T-helper 1 cell (primary cell): ENCODE data around the gene RNF217.
"Not testable (repeated sequence)": the region's sequence is repeated elsewhere in the genome, so short reads cannot be mapped to it uniquely, and the experiment has no call there.

Source experiments
- DNase-seq, 5 donors: peaks; one replicate each; pipeline ENCODE4 v3.0.0-alpha.2; 2012 to 2020

Gene RNF217

DNA sequence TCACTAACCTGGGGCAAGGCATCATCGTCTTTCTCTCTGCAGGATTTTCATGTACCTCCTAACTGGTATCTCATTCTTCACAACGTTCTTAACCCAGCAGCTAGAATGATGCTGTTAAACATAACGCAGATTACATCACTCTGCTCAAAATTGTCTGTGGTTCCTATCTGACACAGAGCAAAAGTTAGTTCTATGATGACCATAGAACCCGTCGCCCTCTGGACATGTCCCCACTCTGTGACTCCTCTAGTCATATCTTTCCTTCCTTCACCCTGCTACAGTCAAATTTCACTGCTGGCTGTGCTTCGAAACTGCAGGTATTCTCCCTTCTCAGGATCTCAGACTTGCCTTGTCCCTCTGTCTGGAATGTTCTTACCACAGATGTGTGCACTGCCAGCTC lies 103.9 kb downstream of the RNF217 start:
- DNase-seq = no peak

DNA sequence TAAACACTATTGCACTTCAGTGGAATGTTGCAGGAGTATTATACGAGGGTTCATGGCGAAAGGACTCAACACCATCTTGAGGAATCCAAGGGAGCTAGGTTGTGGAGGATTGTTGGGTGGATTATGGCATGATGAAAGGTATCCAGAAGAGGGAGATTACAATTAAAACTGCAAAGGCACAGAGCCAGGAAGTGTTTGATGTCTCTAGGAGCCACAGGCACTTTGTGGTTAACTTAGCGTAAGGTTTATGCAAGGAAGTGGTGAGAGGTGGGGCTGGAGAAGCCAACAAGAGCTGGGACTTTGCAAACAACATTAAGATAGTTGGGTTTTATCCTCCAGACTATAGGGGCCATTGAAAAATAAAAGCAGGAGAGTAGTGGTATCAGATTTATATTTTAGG lies 104.7 kb downstream of the RNF217 start:
- peak in 1 of 5 donors; percentile 75 for DNase-seq

DNA sequence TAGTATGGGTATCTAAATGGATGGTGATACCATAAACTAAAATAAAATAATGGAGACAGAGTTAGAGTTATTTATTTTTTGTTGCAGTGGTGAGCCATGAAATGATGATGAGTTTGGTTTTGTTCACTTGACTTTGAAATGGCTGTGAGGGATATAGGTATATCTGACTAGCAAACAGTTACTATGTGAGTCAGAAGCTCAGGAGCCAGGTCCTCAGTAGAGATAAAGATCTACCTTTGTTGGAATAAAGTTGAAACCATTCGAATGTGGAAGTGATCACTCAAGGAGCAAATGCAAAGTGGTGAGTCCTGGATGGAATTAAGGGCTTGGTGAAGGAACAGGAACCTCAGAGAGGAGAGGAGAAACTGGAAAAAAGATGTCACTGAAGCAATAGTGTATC lies 105.3 kb downstream of the RNF217 start:
- no peak for DNase-seq

DNA sequence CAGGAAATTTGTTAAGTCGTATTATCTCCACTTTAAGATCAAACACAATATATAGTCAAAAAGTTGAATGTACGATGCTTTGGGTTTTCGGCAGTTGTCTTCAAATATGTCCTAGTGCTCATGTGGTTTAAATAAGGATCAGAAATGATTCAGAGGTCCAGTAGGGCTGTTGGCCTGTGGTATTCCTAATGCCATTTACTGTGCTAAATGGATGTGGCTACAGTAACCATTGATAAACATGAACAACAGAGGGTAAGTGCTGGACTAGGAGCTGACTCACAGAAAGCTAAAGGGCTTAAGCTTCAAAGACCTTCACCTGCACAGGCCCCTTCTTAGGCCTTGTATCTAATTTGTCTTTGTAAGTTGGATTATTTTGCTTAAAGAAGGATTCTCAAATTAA lies 110.8 kb downstream of the RNF217 start:
- no peak for DNase-seq

DNA sequence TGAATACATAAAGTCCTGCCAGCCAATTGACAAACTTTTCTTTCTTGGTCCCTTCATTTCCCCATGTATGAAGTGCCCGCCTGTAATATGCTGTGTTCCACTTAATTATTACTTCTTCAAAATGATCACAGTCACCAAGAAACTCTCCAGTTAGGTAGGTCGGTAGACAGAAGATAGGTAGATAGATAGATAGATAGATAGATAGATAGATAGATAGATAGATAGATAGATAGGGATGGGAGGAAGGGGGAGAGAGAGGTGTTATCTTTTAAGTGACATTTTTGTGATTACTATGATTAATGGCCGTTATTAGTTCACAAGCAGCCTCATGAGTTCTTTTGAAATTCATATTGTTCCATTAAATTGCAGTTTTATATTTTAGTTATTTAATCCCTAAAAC lies 111.9 kb downstream of the RNF217 start:
- no peak for DNase-seq

DNA sequence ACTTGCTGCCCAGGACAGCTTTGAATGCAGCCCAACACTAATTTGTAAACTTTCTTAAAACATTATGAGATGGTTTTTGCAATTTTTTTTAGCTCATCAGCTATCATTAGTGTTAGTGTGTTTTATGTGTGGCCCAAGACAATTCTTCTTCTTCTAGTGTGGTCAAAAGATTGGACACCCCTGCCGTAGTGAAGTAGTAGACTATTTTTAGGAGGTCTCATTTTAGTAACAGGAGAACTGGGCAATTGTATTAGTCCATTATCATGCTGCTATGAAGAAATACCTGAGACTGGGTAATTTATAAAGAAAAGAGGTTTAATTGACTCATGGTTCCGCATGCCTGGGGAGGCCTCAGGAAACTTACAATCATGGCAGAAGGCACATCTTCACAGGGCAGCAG lies 112.8 kb downstream of the RNF217 start:
- DNase-seq = not testable (repeated sequence)

DNA sequence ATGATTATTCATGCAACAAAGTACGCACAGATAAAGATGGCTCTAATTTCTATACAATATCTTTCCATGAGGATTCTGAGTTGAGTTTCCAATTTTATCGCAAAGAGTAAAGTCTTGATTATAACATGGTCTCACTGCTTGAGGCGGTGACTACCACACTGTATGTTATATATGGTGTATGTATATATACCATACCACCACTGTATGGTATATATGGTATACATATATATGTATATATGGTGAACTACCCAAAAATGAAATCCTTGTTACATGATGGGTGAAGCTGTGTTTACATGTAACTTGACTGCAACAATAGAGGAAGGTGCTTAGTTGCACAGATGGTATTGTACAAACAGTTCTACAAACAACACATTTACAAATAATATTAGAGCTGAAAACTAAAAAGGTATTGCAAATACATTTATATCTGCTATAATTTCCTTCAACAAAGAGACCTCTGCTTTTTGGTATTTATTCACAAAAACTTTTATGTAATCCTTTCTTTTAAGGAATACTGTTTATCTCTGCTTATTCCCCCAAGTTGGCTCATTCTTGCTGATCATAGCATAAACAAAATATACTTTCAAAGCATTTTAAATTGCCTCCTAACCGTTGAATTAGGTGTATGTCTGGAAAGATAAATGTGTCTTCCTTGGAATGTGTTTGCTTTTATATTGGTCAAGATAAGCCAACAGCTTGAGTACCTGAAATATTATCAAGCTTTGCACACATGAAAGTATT lies 113.7 kb downstream of the RNF217 start:
- no peak for DNase-seq

DNA sequence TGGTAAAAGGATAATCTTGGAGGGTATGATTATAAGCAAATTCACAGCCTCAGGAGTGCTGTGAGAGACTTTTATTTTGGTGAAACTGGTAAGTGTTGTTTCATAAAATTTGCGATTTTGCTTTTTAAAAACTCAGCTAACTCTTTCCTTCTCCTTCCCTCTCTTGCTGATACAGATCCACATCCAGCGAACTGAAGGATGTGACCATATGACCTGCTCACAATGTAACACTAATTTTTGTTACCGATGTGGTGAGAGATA lies 114.2 kb downstream of the RNF217 start:
- no peak for DNase-seq

DNA sequence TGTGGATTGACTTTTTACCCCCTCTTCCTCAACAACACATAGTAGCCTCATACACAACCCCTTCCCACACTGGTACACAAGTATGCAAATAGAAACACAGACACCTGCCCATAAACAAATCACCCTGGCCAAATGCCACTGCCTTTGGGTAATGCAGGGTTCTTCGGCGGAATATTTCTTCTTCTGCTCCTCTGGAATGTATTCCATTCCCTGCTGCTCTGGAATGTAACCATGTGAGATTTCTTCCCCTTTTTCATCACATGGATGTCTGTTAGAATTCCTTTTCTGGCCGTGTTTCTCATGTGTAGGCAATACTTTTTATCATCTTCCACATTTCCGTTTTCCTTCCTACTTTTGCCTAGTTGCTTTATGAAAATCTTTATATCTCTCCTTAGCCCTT lies 115.2 kb downstream of the RNF217 start:
- no peak for DNase-seq

DNA sequence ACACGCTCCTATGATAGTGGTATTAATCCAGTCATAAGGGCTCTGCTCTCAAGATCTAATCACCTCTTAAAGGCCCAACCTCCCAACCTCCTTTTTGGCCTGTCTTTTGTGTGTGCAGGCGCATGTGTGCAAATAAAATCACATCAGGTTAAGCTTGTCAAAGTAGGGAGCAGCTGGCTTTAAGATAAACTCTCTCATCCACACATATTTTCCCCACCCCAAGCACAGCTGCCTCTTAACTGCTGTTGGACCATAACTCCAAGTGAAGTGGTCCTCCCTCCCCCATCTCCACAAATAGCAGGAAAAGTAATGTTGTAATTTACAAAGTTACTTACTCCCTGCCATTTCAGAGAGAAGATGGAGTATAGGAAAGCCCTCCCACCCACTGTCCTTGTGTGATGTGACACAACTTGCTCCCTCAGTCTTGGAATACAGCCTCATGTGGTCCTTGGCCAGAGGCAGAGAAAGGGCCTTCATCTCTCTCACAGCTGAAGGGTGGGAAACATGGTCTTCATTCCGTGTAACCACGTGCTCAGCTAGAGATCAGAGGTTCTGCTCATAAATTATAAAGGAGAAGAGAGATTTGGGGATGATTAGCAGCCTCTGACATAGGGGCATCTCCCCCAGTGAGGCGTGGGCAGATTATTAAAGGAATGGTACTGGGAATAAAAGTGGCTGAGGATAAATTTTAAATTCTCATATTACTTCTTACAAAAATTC lies 116.5 kb downstream of the RNF217 start:
- no peak for DNase-seq

DNA sequence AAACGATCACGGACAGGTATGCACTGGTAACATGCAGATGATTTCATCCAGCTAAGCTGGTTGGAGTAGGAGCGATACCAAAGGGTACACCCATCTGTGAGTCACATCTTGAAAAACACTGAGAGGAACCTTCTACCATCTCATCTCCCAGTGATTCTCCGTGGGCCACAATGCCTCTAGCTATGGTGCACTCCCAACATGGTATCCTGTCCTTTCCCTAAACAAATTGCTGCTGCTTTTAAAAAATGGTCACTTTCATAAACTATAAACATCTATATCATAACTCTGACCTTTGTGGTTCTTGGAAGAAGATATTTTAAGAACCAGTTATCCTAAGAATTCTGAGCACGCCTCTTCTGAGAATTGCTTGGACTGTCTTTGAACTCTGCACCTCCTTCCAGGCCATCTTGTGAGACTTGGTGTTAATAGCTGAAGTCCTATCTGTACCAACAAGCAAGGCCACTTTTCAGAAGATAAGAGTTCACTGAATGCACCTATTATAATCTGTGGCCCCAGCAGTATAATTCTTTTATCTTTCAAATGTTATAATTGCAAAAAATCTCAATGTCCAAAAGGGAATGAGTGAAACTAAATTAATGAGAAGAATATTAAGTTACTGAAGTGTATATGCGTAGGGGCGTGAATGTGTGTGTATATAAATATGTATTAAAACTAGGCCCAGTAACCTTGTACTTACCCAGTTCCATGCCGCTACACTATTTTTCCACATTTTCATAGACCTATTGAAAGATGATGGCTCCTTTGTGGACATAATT lies 120.9 kb downstream of the RNF217 start:
- DNase-seq = no peak

DNA sequence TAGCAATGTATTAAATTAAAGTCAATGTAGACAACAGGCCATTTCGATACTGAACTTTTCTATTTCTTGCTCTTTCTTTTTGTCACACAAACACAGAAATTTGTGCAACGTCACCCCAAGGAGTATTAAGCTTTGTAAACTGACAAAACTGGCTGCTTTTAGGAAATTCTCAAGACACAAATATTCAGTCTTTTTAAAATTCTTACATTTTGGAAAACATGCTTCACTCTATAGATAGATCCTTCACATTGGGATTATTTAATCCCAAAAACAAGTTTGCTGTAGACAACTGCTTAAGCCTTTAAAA lies 121.4 kb downstream of the RNF217 start:
- no peak for DNase-seq

DNA sequence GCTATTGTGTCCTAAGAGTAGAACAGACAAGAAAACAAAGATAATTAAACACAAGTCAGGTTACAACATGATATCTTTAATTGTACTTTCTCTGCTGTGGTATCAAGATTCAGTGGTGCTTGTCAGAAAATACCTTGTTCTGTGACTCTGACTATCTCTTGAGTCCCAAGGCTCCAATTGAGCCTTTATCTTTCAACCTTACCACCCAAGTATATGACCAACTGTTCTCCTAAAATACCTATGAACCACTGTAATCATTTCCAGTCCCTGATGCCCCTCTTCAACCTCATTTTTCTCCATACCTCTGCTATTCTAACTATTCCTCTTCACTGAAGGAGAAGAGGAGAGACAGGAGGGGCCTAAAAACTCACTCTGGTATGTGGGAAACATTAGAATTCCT lies 124.5 kb downstream of the RNF217 start:
- DNase-seq = no peak

DNA sequence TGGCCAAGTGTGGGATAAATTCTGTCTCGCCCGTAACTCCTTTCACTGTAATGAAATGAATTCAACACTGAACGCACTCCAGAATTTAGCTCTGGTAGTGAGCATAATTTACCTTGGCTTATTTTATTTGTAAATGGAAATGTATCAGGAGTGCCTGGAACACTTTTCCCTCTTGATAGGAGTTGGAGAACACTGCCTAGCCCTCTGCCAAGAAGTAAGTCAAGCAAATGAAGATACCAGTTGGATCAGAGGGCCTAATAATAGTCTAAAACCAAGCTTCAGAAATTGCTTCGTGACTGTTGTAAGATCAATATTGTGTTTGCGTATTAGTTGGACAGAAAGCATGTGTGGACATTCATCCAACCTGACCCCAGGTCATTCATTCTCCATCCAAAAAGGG lies 126.7 kb downstream of the RNF217 start:
- DNase-seq = no peak

DNA sequence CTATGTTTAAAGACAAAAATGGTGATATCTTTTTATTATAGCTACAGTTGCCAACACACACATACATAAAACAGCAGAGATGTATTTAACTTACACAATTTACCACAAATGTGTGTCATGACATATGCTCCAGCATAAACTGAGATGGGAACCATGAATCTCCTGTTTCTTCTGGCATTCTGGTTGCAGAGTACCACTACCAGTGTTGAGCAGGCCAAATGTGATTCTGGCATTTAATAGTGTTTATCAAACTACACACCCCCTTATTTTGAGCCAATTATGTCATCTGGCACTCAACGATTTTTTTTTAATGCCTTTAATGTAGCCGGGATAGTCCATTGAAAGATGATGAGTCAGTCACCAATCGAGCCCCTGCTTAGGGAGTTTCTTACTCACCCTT lies 132.3 kb downstream of the RNF217 start:
- DNase-seq = no peak

DNA sequence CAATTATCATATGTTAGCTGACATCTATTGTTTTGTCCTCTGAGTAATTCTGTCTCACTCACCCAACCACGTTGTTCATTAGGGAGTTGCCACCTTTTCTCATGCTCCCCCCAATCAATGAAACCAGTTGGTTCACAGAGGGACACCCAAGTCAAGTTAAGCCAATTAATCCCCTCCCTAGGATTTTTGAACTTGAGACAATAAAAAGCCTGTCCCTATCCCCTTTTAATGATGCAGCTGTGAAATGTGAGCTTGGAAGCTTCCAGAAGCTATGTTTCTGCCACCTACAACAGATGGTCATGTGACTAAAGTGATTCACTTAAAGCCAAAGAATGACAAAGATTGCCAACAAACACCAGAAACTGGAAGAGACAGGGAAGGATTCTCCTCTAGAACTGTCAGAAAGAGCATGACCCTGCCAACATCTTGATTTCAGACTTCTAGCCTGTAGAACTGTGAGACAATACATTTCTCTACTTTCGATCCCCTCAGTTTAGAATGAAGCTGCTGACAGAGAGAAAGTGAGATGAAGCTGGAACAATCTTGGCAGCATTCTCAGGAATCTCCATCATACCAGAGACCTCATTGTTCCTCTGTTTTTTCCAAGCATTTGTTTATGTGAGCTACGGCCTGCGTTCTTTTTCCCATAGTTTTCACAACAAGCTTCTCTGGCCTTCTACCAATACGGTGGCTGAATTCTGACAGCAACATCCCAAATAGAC lies 133.5 kb downstream of the RNF217 start:
- no peak for DNase-seq

DNA sequence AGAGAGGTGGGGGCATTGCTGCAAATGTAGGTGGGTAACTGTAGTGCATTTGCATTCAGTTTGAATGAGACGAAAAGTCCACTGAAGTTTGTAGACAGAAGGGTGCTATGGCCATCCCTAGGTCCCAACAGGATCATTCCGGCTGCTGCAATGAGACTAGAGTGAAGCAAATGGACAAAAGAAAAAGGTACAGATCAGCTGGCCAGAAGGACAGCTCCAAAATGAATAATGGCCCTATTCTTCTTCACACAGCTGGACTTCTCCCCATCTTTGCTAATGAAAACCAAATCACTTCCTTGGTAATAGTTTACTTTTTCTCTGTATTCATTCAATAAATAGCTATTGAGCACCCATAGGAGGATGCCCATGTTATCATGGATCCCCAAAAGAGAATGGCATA lies 134.9 kb downstream of the RNF217 start:
- DNase-seq = no peak

DNA sequence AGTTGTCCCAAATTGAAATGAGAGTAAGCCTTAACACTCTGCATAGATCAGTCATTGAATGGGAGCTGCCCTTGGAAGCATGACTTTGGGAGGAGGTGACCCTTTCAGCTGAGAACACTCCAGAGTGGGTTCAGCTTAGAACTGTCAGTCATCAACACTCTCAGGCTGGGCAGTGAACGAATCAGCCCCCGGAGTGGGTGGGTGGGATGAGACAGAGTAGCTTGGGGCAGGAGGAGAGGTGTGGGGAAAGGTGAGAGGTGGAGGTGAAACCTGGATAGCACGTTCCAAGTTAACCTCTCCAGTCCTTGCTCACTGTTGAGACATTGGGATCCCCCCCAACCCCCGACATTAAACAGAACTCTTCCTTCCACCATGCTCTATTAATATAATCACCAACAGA lies 136.0 kb downstream of the RNF217 start:
- DNase-seq = no peak

DNA sequence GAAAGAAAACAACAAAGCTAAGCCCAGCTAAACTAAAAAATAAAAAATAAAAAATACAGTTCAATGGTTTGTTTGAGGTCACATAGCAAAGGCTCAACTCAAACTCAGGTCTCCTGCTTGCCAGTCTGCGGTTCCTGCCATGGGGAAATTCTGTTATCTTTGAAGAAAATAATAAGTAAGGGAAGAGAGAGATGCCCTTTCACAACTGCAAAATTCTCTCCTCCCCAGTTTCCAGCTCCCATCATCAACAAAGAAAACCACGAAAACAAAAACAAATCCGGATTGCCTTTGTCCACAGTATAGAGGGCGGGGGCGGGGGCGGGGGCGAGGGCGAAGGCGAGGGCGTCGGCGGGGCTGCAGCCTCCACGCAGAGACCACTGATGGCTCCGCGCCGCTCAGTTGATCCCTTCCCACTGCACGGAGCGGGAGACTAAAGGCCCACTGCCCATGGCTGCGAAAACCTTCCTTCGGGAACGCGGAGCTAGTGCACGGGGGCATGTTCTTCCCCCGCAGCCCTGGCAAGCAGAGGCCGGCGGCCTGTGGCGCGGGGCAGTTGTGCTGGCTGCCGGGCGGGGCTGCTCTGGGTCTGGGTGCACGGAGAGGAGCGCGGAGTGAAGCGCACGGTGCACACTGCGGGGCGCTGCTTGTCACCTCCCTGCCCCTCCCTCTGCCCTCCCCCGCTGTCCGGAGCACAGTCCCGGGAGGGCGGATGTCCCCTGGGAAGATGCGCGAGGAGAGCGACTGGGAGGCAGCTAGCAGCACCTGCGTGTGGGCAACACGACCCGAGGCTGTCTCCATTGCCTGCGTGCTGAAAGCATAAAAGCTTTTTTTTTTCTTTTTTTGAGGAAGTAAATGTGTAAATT lies 137.2 kb downstream of the RNF217 start:
- DNase-seq = peak in 1 of 5 donors; percentile 2

DNA sequence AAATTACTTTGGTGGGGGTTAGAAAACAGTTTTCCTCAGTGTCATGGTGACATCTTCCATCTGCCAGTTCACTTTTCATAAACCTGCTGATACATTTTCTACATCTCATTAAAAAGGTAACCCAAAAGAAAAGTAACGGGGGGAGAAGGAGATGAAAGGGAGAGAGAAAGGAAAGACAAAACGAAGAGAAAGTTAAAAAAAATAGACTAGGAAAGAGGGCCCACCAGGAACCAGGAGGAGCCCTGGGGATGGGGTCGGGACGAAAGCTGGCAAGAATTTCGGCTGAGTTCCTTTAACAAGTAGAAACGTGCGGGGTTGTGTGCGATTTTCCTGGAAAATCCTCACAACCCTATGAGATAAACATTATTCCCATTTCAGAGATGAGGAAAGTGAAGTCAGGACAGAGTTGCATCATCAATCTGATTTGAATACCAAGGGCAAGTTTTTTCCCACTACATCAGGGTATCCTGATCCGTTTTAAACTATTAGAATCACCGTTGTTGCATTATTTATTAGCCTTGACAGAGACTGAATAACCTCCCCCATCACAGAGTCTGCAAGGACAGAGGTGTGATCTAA lies 137.9 kb downstream of the RNF217 start:
- no peak for DNase-seq

DNA sequence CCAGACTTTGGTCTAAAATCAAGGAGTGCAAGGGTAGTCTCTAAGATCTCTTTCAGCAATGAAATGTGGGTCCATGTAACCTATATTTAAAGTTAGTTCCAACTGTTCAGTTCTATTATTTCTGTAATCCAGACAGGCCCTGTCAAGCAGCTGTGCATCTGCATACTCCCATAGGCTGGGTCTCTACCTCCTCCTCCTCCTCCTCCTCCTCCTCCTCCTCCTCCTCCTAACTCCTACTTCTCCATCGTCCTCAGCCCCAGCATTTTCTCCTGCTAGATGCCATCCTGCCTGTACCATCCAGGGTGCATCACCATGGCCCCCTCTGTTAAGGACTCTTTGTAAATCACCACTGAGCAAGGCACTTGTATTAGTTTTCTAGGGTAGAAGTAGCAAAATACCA lies 138.9 kb downstream of the RNF217 start:
- DNase-seq = no peak

DNA sequence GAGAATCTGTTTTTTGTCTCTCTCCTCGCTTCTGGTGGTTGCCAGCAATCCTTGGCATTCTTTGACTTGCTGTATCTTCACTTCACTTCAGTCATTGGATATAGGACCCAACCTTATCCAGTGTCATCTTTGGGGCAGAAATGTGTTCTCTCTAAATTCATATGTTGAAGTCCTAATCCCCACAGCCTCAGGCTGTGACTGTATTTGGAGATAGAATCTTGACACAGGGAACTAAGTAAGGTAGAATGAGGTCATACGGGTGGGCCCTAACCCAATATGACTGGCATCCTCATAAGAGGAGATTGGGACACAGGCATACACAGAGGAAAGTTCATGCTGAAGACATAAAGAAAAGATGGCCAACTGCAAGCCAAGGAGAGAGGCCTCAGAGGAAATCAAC lies 139.4 kb downstream of the RNF217 start:
- DNase-seq = no peak
